Measurements from ENCODE around the gene HYPK. TPM values are rescaled to one million over a fixed set of nuclear protein-coding genes. Genes with fewer than 3 reads are reported as not detected.

The HYPK gene, protein sequence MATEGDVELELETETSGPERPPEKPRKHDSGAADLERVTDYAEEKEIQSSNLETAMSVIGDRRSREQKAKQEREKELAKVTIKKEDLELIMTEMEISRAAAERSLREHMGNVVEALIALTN
- 7.1 and 10.0 TPM in 2 replicates for total RNA-seq

DNA sequence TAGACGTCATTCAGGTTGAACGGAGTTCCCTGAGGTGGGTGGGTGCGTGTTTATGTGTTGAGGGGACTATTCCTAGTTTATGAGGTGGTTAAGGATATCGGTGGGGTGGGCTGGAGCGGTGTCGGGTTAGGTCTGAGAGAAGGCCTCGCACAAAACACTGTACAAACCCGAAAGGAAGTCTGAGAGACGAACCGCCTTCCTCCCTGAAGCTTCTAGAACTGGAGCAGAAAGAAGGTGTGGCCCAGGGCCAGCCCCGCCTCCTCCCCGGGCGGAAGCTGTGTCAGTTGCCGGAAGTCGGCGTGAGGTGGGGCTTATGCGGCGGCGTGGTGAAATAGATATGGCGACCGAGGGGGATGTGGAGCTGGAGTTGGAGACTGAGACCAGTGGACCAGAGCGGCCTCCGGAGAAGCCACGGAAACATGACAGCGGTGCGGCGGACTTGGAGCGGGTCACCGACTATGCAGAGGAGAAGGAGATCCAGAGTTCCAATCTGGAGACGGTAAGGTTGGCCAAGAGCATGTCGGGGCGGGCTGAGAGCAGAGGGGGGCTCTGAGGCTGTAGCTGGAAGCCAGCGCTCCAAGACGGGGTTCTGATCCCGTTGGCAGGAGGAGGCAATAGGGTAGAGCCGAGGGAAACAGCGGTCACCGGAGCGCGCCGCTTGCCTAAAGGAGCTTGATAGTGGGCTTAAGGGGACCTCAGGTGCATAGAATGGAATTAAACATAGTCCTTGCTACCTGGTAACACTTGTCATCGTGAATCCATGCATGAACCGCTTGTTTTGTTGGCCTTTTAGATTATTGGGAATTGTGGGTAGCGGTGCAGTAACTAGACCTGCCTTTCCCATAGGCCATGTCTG is at the start of gene HYPK:
HYPK (plus strand) TSS at position 314 of the 856 bp plus-strand sequence; CDS start at position 338, 24 bp downstream.

DNA sequence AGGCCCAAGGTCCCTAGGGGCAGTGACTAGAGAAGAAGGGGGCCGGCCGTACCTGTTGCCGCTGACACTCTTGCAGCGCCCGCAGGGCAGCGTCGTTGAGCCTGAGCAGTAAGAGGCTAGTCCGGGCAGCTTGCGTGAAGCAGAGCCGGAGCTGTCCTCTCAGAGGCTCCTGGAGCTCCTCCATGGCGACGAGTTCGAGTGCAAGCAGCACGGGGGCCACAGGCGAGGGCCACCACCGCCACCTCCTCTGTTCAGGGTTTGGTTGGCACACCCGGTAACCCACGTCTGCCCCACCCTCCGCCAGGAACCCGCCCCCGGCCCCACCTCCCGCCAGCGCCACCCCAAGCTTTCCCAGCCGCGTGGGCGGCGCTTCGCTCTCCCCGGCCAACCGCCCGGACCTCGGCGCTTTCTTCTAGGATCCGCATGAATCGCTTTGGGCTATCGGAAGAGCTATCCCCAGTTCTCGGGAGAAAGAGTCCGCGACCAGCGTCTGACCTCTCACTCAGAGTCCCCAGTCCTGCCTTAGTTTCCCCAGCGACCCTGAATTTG is 23.6 kb upstream of the HYPK start, which contains the start of gene ELL3:
ELL3 (minus strand) TSS at position 249 of the 549 bp plus-strand sequence; CDS start at position 184, 65 bp downstream.

DNA sequence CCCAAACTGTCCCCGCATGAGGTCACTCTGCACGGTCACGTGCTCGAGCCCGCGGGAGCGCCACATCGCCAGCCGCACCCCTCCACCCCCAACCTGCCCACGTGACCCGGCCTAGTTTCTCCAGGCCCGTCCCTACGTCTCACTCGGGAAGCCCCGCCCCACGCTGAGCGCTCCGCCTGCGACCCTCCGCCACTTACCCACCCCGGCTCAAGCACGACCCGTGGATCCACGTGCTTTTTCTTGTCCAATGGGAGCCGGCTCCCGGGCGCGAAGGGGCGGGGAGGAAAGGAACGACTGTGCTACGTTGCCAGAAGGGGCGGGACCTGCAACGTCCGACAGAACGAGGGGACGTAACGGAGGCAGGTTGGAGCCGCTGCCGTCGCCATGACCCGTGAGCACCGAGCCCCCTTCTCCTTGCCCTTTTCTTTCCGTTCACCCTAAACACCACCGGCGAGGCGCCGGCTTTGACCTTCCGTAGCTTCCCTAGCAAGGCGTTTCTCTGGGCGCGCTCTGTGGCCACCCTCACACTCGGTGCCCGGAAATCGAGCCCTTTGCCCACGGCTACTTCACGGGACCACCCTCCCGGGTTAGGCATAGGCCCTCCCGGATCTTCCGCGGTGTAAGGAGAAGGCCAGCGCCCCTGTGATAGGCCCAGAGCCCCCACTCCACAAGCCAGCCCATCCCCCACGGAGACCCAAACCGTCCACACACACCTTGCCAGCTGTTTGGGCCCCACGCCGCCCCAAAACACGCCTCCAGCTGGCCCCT is 8.2 kb upstream of the HYPK start, which contains the start of gene SERF2:
SERF2 (plus strand) TSS at position 328 of the 768 bp plus-strand sequence; CDS start at position 385, 57 bp downstream.

DNA sequence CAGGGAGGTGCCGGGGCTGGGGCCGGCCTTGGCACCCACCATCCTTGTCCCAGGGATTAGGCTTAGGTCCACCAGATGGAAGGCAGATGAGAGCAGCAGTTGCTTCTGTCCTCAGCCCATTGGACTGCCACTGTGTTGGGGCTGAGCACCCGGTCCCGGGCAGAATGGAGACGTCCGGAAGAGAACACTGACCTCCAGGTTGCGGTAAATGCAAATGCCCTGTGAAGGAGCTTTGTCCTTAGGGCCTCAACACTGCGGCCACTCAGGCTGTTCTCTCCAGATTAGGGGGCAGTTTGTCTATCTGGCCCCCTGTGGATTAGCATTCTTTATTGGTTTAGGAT is 484 bp upstream of the HYPK start, which contains the start of gene SERINC4:
SERINC4 (minus strand) TSS at position 276 of the 341 bp plus-strand sequence; CDS start at position 42, 234 bp downstream.

DNA sequence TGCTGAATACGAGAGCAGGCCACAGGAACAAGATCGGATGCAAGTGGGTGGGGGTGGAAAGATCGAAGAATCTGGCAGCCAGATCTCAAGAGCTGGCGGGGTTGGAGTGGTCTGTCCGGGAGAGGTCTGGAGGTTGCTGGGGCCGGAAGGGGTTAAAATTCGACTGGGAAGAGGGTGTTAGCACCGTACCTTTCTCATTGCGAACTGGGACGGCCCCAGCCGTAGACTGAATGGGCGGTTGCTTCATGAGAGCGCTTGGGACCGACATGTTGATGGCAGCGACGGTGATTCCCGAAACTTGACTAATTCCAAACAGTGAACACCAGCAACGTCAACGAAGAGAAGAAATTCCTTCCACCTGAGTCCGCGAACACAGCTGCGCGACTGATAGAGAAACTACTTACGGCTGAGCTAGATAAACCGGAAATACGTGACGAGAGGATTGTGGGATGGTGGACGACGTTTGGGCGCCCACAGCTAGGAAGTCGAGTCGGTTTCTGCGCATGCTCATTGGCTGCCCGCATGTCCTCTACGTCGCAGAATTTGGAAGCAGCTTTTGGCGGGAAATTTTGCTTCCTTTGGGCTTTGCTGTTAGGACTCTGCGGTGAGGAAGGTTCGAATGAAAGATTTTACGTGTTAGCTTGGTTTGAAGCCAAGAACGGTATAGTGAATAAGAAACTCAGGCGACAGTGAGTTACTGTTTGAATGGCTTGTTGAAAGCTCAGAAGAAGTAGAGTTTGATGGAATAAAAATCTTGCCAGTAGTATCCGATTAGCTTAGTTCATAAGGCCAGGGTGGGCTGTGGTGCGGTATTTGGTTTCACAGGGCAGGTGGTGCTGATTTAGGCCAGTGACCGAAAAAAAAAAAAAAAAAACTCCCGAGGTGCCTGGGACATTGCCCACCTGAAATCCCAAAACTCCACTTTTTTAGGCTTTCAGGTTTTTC is 24.2 kb downstream of the HYPK start, which contains the start of gene MFAP1:
MFAP1 (minus strand) TSS at position 389 of the 945 bp plus-strand sequence; CDS start at position 268, 121 bp downstream.

DNA sequence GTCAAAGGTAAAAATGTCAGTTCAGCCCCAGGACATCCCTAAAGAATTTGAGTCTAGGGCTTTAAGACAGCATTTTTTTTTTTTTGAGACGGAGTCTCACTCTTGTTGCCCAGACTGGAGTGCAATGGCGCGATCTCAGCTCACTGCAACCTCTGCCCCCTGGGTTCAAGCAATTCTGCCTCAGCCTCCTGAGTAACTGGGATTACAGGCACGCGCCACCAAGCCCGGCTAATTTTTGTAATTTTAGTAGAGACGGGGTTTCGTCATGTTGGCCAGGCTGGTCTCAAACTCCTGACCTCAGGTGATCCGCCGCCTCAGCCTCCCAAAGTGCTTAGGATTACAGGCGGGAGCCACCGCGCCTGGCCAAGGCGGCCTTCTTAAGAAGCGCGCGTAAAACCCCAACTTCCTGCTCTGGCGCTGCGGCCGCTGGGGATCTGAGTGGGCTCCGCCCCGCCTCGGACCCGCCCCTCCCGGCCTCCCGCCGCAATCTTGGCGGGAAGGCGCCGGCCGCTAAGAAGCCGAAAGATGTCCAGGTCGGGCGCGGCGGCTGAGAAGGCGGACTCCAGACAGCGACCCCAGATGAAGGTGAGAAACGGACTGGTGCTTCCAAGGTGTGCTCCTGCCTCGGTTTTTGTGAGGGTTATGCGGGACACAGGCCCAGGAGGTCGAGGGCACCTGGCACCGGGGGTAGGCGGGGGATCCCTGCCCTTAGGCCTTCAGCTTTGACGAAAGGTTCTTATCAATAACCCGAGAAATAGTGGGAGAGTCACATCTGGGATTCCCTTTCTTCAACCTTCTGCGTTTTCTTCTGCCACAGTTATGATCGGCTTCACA is 26.3 kb downstream of the HYPK start, which contains the start of gene WDR76:
WDR76 (plus strand) TSS at position 495 of the 834 bp plus-strand sequence; CDS start at position 526, 31 bp downstream.

Other genes with a start within 250 kb of the HYPK start
- gene PPIP5K1, start 210.4 kb upstream of the HYPK start, total RNA-seq: 1.4 and 6.0 TPM in 2 replicates
- not detected in 2 replicates for gene CKMT1B, start 206.6 kb upstream of the HYPK start, total RNA-seq
- not detected in 2 replicates for gene STRC, start 181.8 kb upstream of the HYPK start, total RNA-seq
- gene CATSPER2, start 151.8 kb upstream of the HYPK start, total RNA-seq: not detected in 2 replicates
- not detected in 2 replicates for gene CKMT1A, start 106.7 kb upstream of the HYPK start, total RNA-seq
- 178 and 277 TPM in 2 replicates for gene PDIA3, start 54.2 kb upstream of the HYPK start, total RNA-seq
- gene ELL3, start 23.6 kb upstream of the HYPK start, total RNA-seq: 0.85 and 3.7 TPM in 2 replicates
- gene SERF2, start 8.3 kb upstream of the HYPK start, total RNA-seq: 1,436 and 2,107 TPM in 2 replicates
- gene SERINC4, start 379 bp upstream of the HYPK start, total RNA-seq: not detected in 2 replicates
- gene MFAP1, start 24.1 kb downstream of the HYPK start, total RNA-seq: 7.6 and 23.2 TPM in 2 replicates
- 0.51 and 4.3 TPM in 2 replicates for gene WDR76, start 26.4 kb downstream of the HYPK start, total RNA-seq